Measurements from ENCODE around the gene CCDC83. TPM values are rescaled to one million over a fixed set of nuclear protein-coding genes. Genes with fewer than 3 reads are reported as not detected.

CCDC83 gene
- total and polyA plus RNA-seq, 9 of the 15 experiments (the other 6 are each of a cell fraction or from before 2014, with no cell fraction given): not detected

- Histone ChIP-seq H3K36me3 (ENCODE audit: control insufficient read depth, insufficient read depth, low read length) (no peaks in the 10 kb centered on the region), H3K9ac (ENCODE audit: insufficient read depth in 1 of 2, low read depth in 2 of 2, low read length in 2 of 2) (no peak overlapping the region), H3K27me3 (ENCODE audit: control insufficient read depth in 2 of 2, insufficient read depth in 2 of 2, low read length in 2 of 2) (peaks cover 13 to 23% of the 10 kb centered on the region in 2 experiments; a peak in 3 of 5 replicates), H3K9me3 (replicated peaks; ENCODE audit: control insufficient read depth, insufficient read depth, low read depth, low read length) (no peaks in the 10 kb centered on the region), H2AFZ (ENCODE audit: low read depth, low read length) (no peak overlapping the region), H3K4me1 (replicated peaks in 1 of 2; ENCODE audit: control insufficient read depth in 2 of 2, insufficient read depth in 2 of 2, low read length in 2 of 2) (no peaks in the 10 kb centered on the region), H3K27ac (ENCODE audit: extremely low read depth, low read depth, low read length) (no peak overlapping the region), H3K4me2 (ENCODE audit: insufficient read depth, low read length) (no peak overlapping the region), H3K9me1 (ENCODE audit: control insufficient read depth, insufficient read depth, low read length) (no peaks in the 10 kb centered on the region), H3K79me2 (ENCODE audit: control insufficient read depth, insufficient read depth, low read length) (no peaks in the 10 kb centered on the region), H4K20me1 (replicated peaks; ENCODE audit: control insufficient read depth, insufficient read depth, low read length) (no peaks in the 10 kb centered on the region), H3K4me3 (no peak overlapping the region)
- TF ChIP-seq GATAD2B (IDR thresholded peaks at IDR 0.05; ENCODE audit: borderline replicate concordance): no peak
- TF ChIP-seq SRF (CRISPR knock-in tag; IDR thresholded peaks at IDR 0.05): no peak
- TF ChIP-seq ILF3 (IDR thresholded peaks at IDR 0.05; ENCODE audit: borderline replicate concordance): no peak
- no peak for TF ChIP-seq LEF1 (IDR thresholded peaks at IDR 0.05)
- TF ChIP-seq ZNF75A (CRISPR knock-in tag; IDR thresholded peaks at IDR 0.05): no peak
- TF ChIP-seq JUN (IDR thresholded peaks at IDR 0.05; ENCODE audit: borderline replicate concordance, low read depth, low read length): no peak
- no peak for TF ChIP-seq JUN (CRISPR knock-in tag; IDR thresholded peaks at IDR 0.05; ENCODE audit: borderline replicate concordance)
- no peak for TF ChIP-seq RBM17 (IDR thresholded peaks at IDR 0.05; ENCODE audit: borderline replicate concordance, low read depth, low read length)
- TF ChIP-seq NFYB (IDR thresholded peaks at IDR 0.05; ENCODE audit: extremely low read depth, insufficient read length): no peak
- no TSS peak for BruUV-seq (replicated peaks)
- FAIRE-seq (no peak), ATAC-seq (no peak), DNase-seq (ENCODE audit: extremely low read depth in 1 of 4, low spot score in 3 of 4) (no peak)
- ChIA-PET POLR2A (interaction anchor here (1.2 to 1.3 kb wide), 2 partner anchors 11 to 15 kb away, joined by 3 read pairs; no protein-coding TSS in a partner anchor), CTCF (ENCODE audit: low intra/inter-chr PET ratio) (no interaction called here)
- in situ Hi-C loops (cut with MboI) (no loop called here), intact Hi-C loops (cut with micrococcal nuclease) (no loop called here)
- WGBS (ENCODE audit: insufficient coverage, low coverage, missing lambda C conversion rate): 0% methylated on average over 1 of the region's 1 CpG
Observed at GRCh38 chr11:85923455-85923854, 68.3 kb downstream of the CCDC83 start.

All from K562 (cell line).